K562 (cell line): ENCODE measurements around the gene MGAT4C.
"Not testable (repeated sequence)": the region's sequence is repeated elsewhere in the genome, so short reads cannot be mapped to it uniquely, and the experiment has no call there.

Experiments used
- CHD2 ChIP-seq: IDR thresholded peaks from 2 replicates; pipeline ENCODE4 v1.6.1; 2011; ENCODE audit warnings: low read depth, low read length
- ELF1 ChIP-seq: fragments of 200-800 bp; sonication (Bioruptor generic); IDR thresholded peaks from 2 replicates; pipeline ENCODE4 v1.6.1; 2016; ENCODE audit warnings: missing genetic modification characterization, missing compliant biosample characterization
- GABPB1 ChIP-seq: sonication (generic); formaldehyde crosslinking; IDR thresholded peaks from 2 replicates; pipeline ENCODE4 v1.8.0; 2022; ENCODE audit warnings: mild to moderate bottlenecking, missing genetic modification reagents
- MED1 ChIP-seq: sonication (generic); formaldehyde crosslinking; IDR thresholded peaks from 2 replicates; pipeline ENCODE4 v1.8.1; 2023; ENCODE audit warnings: missing genetic modification reagents, borderline replicate concordance
- MXI1 ChIP-seq: IDR thresholded peaks from 2 replicates; pipeline ENCODE4 v1.6.1; 2011; ENCODE audit warnings: low read depth, mild to moderate bottlenecking, improper control_type of control experiment, low read length
- NCOA4 ChIP-seq: fragments of 450-650 bp; IDR thresholded peaks from 2 replicates; pipeline ENCODE4 v1.6.1; 2018; ENCODE audit warnings: mild to moderate bottlenecking; ENCODE audit not compliant: partially characterized antibody
- POLR2A ChIP-seq: fragments of 450-650 bp; conservative IDR thresholded peaks from 2 replicates; pipeline ENCODE4 v1.6.1; 2016
- TAF1 ChIP-seq: IDR thresholded peaks from 2 replicates; pipeline ENCODE4 v1.6.1; 2011; ENCODE audit warnings: mild to moderate bottlenecking, low read length, moderate library complexity; ENCODE audit not compliant: insufficient read depth, control insufficient read depth, severe bottlenecking; ENCODE audit errors: extremely low read depth
- ZNF232 ChIP-seq: sonication (generic); formaldehyde crosslinking; IDR thresholded peaks from 2 replicates; pipeline ENCODE4 v1.8.0; 2022; ENCODE audit warnings: mild to moderate bottlenecking, missing genetic modification reagents
- ZZZ3 ChIP-seq: fragments of 450-650 bp; IDR thresholded peaks from 2 replicates; pipeline ENCODE4 v1.6.1; 2016; ENCODE audit warnings: antibody characterized with exemption, mild to moderate bottlenecking, moderate library complexity
- TF ChIP-seq, protein P1 (sequence below): fragments of 450-650 bp; IDR thresholded peaks from 2 replicates; pipeline ENCODE4 v1.6.1; 2018; ENCODE audit warnings: mild to moderate bottlenecking, low read depth; ENCODE audit not compliant: partially characterized antibody
- TF ChIP-seq, protein P2 (sequence below): fragments of 250-450 bp; sonication (Bioruptor Pico); IDR thresholded peaks from 2 replicates; pipeline ENCODE4 v1.8.0; 2022; ENCODE audit warnings: inconsistent platforms, mild to moderate bottlenecking, moderate library complexity, borderline replicate concordance
- TF ChIP-seq, protein P3 (sequence below), 3 experiments: IDR thresholded peaks in 2 of 3; conservative IDR thresholded peaks in 1 of 3; 2 replicates each; pipeline ENCODE4 v1.5.1; 2011 to 2012; ENCODE audit warnings: low read length in 3 of 3, mild to moderate bottlenecking in 3 of 3, control low read depth in 2 of 3, improper control_type of control experiment in 1 of 3, inconsistent platforms in 1 of 3, low read depth in 1 of 3, mixed read lengths in 1 of 3, moderate library complexity in 1 of 3; ENCODE audit not compliant: insufficient read depth in 2 of 3
- TF ChIP-seq, protein P4 (sequence below): fragments of 450-650 bp; IDR thresholded peaks from 2 replicates; pipeline ENCODE4 v1.6.1; 2017; ENCODE audit warnings: mild to moderate bottlenecking, moderate library complexity

DNA sequence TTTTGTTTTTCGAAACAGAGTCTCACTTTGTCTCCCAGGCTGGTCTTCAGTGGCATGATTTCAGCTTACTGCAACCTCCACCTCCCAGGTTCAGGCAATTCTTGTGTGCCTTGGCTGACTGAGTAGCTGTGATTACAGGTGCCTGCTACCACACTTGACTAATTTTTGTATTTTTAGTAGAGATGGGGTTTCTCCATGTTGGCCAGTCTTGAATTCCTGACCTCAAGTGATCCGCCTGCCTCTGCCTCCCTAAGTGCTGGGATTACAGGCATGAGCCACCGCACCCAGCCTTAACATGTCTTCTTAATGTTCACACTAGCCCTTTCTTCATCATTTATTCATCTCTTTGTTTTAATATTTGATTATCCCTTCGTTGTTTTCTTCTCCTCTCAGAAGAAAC is 197.1 kb downstream of the MGAT4C start:
- TF ChIP-seq, protein P1, sequence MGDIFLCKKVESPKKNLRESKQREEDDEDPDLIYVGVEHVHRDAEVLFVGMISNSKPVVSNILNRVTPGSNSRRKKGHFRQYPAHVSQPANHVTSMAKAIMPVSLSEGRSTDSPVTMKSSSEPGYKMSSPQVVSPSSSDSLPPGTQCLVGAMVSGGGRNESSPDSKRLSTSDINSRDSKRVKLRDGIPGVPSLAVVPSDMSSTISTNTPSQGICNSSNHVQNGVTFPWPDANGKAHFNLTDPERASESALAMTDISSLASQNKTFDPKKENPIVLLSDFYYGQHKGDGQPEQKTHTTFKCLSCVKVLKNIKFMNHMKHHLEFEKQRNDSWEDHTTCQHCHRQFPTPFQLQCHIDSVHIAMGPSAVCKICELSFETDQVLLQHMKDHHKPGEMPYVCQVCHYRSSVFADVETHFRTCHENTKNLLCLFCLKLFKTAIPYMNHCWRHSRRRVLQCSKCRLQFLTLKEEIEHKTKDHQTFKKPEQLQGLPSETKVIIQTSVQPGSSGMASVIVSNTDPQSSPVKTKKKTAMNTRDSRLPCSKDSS = not testable (repeated sequence)
- TF ChIP-seq GABPB1 (CRISPR knock-in tag); CHD2; NCOA4; ZNF232 (CRISPR knock-in tag); ELF1 (tag); TAF1; MXI1; POLR2A; ZZZ3; MED1 (CRISPR knock-in tag): not testable (repeated sequence)
- TF ChIP-seq, protein P2, sequence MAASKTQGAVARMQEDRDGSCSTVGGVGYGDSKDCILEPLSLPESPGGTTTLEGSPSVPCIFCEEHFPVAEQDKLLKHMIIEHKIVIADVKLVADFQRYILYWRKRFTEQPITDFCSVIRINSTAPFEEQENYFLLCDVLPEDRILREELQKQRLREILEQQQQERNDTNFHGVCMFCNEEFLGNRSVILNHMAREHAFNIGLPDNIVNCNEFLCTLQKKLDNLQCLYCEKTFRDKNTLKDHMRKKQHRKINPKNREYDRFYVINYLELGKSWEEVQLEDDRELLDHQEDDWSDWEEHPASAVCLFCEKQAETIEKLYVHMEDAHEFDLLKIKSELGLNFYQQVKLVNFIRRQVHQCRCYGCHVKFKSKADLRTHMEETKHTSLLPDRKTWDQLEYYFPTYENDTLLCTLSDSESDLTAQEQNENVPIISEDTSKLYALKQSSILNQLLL (CRISPR knock-in tag) = not testable (repeated sequence)
- TF ChIP-seq, protein P3, sequence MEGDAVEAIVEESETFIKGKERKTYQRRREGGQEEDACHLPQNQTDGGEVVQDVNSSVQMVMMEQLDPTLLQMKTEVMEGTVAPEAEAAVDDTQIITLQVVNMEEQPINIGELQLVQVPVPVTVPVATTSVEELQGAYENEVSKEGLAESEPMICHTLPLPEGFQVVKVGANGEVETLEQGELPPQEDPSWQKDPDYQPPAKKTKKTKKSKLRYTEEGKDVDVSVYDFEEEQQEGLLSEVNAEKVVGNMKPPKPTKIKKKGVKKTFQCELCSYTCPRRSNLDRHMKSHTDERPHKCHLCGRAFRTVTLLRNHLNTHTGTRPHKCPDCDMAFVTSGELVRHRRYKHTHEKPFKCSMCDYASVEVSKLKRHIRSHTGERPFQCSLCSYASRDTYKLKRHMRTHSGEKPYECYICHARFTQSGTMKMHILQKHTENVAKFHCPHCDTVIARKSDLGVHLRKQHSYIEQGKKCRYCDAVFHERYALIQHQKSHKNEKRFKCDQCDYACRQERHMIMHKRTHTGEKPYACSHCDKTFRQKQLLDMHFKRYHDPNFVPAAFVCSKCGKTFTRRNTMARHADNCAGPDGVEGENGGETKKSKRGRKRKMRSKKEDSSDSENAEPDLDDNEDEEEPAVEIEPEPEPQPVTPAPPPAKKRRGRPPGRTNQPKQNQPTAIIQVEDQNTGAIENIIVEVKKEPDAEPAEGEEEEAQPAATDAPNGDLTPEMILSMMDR (IDR thresholded peaks at IDR 0.05 in 2 of 3, conservative IDR thresholded peaks at IDR 0.05 in 1 of 3; ENCODE audit: insufficient read depth in 2 of 3, low read depth in 1 of 3, low read length in 3 of 3) = not testable (repeated sequence)
- TF ChIP-seq, protein P4, sequence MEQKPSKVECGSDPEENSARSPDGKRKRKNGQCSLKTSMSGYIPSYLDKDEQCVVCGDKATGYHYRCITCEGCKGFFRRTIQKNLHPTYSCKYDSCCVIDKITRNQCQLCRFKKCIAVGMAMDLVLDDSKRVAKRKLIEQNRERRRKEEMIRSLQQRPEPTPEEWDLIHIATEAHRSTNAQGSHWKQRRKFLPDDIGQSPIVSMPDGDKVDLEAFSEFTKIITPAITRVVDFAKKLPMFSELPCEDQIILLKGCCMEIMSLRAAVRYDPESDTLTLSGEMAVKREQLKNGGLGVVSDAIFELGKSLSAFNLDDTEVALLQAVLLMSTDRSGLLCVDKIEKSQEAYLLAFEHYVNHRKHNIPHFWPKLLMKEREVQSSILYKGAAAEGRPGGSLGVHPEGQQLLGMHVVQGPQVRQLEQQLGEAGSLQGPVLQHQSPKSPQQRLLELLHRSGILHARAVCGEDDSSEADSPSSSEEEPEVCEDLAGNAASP = not testable (repeated sequence)
